Measurements from ENCODE around the gene MED13L.
"Not testable (repeated sequence)": the region's sequence is repeated elsewhere in the genome, so short reads cannot be mapped to it uniquely, and the experiment has no call there.

Gene MED13L

GRCh38 chr12:116303066-116303465 lies 25.6 kb upstream of the MED13L start:
- DNase-seq: no peak

- no peak for DNase-seq
Observed at GRCh38 chr12:116302166-116303058, 24.9 kb upstream of the MED13L start.

GRCh38 chr12:116301621-116302020 lies 24.1 kb upstream of the MED13L start:
- DNase-seq: no peak

- no peak for DNase-seq
Observed at GRCh38 chr12:116299665-116300328, 22.3 kb upstream of the MED13L start.

GRCh38 chr12:116299064-116299463 lies 21.6 kb upstream of the MED13L start:
- peak; percentile 6 for DNase-seq

GRCh38 chr12:116298578-116298977 lies 21.1 kb upstream of the MED13L start:
- DNase-seq: no peak

- DNase-seq: no peak
Observed at GRCh38 chr12:116297224-116297834, 19.8 kb upstream of the MED13L start.

GRCh38 chr12:116295327-116296263 lies 18.1 kb upstream of the MED13L start:
- DNase-seq: no peak

GRCh38 chr12:116294454-116295165 lies 17.1 kb upstream of the MED13L start:
- no peak for DNase-seq

GRCh38 chr12:116293687-116294453 lies 16.4 kb upstream of the MED13L start:
- DNase-seq: no peak

- DNase-seq: no peak
Observed at GRCh38 chr12:116291218-116291617, 13.7 kb upstream of the MED13L start.

- no peak for DNase-seq
Observed at GRCh38 chr12:116288735-116289134, 11.2 kb upstream of the MED13L start.

GRCh38 chr12:116287842-116288301 lies 10.4 kb upstream of the MED13L start:
- DNase-seq: no peak

- no peak for DNase-seq
Observed at GRCh38 chr12:116284396-116284795, 6.9 kb upstream of the MED13L start.

GRCh38 chr12:116283881-116284280 lies 6.4 kb upstream of the MED13L start:
- DNase-seq: not testable (repeated sequence)

- DNase-seq: no peak
Observed at GRCh38 chr12:116282371-116283286, 5.1 kb upstream of the MED13L start.

GRCh38 chr12:116280595-116281290 lies 3.2 kb upstream of the MED13L start:
- no peak for DNase-seq

GRCh38 chr12:116278667-116279066 lies 1.2 kb upstream of the MED13L start:
- no peak for DNase-seq

GRCh38 chr12:116278279-116278626 lies 760 bp upstream of the MED13L start:
- DNase-seq: no peak

All from NCI-H1092 treated with DMSO at 0.1 percent for 48 hours (cell line).